HepG2 (cell line): ENCODE results near the gene PIGN. TPM values are rescaled to one million over a fixed set of nuclear protein-coding genes. Genes with fewer than 3 reads are reported as not detected.

ENCODE experiments used
- CEBPG ChIP-seq: IDR thresholded peaks from 2 replicates; pipeline ENCODE4 v1.6.1; 2016
- FOXP1 ChIP-seq, 2 experiments: fragments of 450-650 bp in 1 of 2; IDR thresholded peaks; 2 replicates each; pipeline ENCODE4 v1.6.1; 2017 to 2018; ENCODE audit warnings: antibody characterized with exemption in 1 of 2
- TSC22D2 ChIP-seq: sonication (generic); formaldehyde crosslinking; IDR thresholded peaks from 2 replicates; pipeline ENCODE4 v1.5.1; 2020; ENCODE audit warnings: missing genetic modification reagents, mild to moderate bottlenecking, borderline replicate concordance
- ZNF7 ChIP-seq: IDR thresholded peaks from 2 replicates; pipeline ENCODE4 v1.6.1; 2016; ENCODE audit warnings: missing biosample characterization, missing genetic modification reagents
- polyA plus RNA-seq, 8 experiments: library from polyadenylated mRNA; depleted of rRNA in 3 of 8; stranded (reverse) in 7 of 8; unstranded in 1 of 8; fragments of >200 nt; fragmentation: Illumina TruSeq in 4 of 8; extraction: Trizol in 4 of 8; gene quantifications; 2 replicates each; pipeline versions ENCODE4 v1.2.1 to v1.2.3, GENCODE V29; 2011 to 2016; ENCODE audit warnings: low read depth in 4 of 8, missing spikeins in 1 of 8, mixed read lengths in 1 of 8; ENCODE audit not compliant: insufficient read depth in 1 of 8
- total RNA-seq, 5 experiments: library from RNA; depleted of rRNA; stranded (reverse); fragments of >200 nt; fragmentation: Illumina TruSeq; extraction: Trizol; gene quantifications; 2 replicates each; pipeline ENCODE4 v1.2.3, GENCODE V29; 2016; ENCODE audit warnings: low read depth in 1 of 5
- TF ChIP-seq, protein P1 (sequence below): sonication (generic); formaldehyde crosslinking; conservative IDR thresholded peaks from 2 replicates; pipeline ENCODE4 v1.4.0; 2020; ENCODE audit warnings: mild to moderate bottlenecking, missing genetic modification reagents, moderate library complexity
- TF ChIP-seq, protein P2 (sequence below): IDR thresholded peaks from 2 replicates; pipeline ENCODE4 v1.6.1; 2016; ENCODE audit warnings: low read depth, missing genetic modification reagents, missing compliant biosample characterization
- TF ChIP-seq, protein P3 (sequence below): sonication (generic); formaldehyde crosslinking; IDR thresholded peaks from 2 replicates; pipeline ENCODE4 v1.4.0; 2020; ENCODE audit warnings: missing genetic modification reagents

Gene PIGN
- total and polyA plus RNA-seq, 2 of the 13 experiments (the other 11 are each of a cell fraction or from before 2014, with no cell fraction given) = 15.5 to 33.6 TPM

DNA sequence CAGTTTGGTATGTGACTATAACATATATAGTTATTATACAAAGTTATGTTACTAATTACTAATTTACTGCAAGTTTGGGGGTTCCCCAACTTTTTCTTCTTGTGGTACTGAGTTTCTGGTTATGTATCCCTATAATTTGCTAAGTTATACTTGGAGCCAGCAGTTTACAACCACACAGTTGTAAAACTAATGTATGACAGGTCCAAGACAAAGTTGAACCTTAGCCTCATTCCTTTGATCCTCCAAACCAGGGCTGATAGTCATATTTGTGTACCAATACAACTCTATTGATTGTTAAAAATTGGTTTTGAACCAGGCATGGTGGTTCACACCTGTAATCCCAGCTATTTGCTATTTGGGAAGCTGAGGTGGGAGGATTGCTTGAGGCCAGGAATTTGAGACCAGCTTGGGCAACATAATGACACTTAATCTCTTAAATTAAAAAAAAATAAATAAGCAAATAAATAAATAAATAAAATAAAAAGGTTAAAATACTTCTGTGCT lies 24.5 kb upstream of the PIGN start (continued):
- TF ChIP-seq, protein P1, sequence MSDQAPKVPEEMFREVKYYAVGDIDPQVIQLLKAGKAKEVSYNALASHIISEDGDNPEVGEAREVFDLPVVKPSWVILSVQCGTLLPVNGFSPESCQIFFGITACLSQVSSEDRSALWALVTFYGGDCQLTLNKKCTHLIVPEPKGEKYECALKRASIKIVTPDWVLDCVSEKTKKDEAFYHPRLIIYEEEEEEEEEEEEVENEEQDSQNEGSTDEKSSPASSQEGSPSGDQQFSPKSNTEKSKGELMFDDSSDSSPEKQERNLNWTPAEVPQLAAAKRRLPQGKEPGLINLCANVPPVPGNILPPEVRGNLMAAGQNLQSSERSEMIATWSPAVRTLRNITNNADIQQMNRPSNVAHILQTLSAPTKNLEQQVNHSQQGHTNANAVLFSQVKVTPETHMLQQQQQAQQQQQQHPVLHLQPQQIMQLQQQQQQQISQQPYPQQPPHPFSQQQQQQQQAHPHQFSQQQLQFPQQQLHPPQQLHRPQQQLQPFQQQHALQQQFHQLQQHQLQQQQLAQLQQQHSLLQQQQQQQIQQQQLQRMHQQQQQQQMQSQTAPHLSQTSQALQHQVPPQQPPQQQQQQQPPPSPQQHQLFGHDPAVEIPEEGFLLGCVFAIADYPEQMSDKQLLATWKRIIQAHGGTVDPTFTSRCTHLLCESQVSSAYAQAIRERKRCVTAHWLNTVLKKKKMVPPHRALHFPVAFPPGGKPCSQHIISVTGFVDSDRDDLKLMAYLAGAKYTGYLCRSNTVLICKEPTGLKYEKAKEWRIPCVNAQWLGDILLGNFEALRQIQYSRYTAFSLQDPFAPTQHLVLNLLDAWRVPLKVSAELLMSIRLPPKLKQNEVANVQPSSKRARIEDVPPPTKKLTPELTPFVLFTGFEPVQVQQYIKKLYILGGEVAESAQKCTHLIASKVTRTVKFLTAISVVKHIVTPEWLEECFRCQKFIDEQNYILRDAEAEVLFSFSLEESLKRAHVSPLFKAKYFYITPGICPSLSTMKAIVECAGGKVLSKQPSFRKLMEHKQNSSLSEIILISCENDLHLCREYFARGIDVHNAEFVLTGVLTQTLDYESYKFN (CRISPR knock-in tag) = 0 out of 2 replicates have a peak, but pooled peaks have one; percentile 30
- TF ChIP-seq, protein P2, sequence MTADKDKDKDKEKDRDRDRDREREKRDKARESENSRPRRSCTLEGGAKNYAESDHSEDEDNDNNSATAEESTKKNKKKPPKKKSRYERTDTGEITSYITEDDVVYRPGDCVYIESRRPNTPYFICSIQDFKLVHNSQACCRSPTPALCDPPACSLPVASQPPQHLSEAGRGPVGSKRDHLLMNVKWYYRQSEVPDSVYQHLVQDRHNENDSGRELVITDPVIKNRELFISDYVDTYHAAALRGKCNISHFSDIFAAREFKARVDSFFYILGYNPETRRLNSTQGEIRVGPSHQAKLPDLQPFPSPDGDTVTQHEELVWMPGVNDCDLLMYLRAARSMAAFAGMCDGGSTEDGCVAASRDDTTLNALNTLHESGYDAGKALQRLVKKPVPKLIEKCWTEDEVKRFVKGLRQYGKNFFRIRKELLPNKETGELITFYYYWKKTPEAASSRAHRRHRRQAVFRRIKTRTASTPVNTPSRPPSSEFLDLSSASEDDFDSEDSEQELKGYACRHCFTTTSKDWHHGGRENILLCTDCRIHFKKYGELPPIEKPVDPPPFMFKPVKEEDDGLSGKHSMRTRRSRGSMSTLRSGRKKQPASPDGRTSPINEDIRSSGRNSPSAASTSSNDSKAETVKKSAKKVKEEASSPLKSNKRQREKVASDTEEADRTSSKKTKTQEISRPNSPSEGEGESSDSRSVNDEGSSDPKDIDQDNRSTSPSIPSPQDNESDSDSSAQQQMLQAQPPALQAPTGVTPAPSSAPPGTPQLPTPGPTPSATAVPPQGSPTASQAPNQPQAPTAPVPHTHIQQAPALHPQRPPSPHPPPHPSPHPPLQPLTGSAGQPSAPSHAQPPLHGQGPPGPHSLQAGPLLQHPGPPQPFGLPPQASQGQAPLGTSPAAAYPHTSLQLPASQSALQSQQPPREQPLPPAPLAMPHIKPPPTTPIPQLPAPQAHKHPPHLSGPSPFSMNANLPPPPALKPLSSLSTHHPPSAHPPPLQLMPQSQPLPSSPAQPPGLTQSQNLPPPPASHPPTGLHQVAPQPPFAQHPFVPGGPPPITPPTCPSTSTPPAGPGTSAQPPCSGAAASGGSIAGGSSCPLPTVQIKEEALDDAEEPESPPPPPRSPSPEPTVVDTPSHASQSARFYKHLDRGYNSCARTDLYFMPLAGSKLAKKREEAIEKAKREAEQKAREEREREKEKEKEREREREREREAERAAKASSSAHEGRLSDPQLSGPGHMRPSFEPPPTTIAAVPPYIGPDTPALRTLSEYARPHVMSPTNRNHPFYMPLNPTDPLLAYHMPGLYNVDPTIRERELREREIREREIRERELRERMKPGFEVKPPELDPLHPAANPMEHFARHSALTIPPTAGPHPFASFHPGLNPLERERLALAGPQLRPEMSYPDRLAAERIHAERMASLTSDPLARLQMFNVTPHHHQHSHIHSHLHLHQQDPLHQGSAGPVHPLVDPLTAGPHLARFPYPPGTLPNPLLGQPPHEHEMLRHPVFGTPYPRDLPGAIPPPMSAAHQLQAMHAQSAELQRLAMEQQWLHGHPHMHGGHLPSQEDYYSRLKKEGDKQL (CRISPR knock-in tag) = no peak
- TF ChIP-seq TSC22D2 (CRISPR knock-in tag) (no peak), ZNF7 (CRISPR knock-in tag) (no peak), CEBPG (CRISPR knock-in tag) (no peak), FOXP1 (IDR thresholded peaks at IDR 0.05) (no peak), FOXP1 (CRISPR knock-in tag; IDR thresholded peaks at IDR 0.05) (peak; percentile 10; the same call in 1 of the 2 replicates)
- TF ChIP-seq, protein P3, sequence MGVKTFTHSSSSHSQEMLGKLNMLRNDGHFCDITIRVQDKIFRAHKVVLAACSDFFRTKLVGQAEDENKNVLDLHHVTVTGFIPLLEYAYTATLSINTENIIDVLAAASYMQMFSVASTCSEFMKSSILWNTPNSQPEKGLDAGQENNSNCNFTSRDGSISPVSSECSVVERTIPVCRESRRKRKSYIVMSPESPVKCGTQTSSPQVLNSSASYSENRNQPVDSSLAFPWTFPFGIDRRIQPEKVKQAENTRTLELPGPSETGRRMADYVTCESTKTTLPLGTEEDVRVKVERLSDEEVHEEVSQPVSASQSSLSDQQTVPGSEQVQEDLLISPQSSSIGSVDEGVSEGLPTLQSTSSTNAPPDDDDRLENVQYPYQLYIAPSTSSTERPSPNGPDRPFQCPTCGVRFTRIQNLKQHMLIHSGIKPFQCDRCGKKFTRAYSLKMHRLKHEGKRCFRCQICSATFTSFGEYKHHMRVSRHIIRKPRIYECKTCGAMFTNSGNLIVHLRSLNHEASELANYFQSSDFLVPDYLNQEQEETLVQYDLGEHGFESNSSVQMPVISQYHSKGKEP (CRISPR knock-in tag) = no peak
